ENCODE data around the gene TANK.

DNA sequence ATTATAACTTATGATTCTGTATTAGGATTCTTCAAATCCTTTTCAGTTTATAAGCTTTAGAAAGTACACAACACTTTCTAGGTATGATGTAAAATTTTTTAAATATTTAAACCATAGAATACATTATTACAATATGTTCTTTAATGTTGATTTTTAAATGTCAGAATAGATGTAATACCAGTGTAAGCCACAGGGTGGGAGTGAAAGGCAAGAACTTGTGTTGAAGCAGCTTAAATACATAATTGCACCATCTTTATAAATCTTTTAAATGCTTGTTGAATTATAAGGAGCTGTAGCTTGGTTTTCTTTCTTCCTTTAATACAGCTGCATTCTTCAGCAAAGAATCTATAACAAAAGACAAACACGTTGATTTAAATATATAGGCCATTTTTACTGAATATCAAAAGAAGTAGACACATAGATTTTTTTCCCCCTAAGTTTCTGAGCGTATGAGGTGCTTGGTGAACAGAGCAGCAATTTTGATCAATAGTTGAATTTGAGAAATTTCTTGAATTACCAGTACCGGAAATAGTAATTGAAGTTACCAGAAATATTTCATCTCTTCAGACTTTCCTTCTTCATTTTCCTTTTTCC lies 63.0 kb downstream of the TANK start:
- TF ChIP-seq, protein P1, sequence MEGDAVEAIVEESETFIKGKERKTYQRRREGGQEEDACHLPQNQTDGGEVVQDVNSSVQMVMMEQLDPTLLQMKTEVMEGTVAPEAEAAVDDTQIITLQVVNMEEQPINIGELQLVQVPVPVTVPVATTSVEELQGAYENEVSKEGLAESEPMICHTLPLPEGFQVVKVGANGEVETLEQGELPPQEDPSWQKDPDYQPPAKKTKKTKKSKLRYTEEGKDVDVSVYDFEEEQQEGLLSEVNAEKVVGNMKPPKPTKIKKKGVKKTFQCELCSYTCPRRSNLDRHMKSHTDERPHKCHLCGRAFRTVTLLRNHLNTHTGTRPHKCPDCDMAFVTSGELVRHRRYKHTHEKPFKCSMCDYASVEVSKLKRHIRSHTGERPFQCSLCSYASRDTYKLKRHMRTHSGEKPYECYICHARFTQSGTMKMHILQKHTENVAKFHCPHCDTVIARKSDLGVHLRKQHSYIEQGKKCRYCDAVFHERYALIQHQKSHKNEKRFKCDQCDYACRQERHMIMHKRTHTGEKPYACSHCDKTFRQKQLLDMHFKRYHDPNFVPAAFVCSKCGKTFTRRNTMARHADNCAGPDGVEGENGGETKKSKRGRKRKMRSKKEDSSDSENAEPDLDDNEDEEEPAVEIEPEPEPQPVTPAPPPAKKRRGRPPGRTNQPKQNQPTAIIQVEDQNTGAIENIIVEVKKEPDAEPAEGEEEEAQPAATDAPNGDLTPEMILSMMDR (IDR thresholded peaks at IDR 0.05; ENCODE audit: poor library complexity, severe bottlenecking), result peak; percentile 84
- TF ChIP-seq MXI1 (conservative IDR thresholded peaks at IDR 0.05; ENCODE audit: poor library complexity, severe bottlenecking) (no peak), POLR2AphosphoS5 (IDR thresholded peaks at IDR 0.05) (no peak), EZH2 (IDR thresholded peaks at IDR 0.05; ENCODE audit: borderline replicate concordance, insufficient read depth, low read length, poor library complexity, severe bottlenecking) (no peak), RAD21 (conservative IDR thresholded peaks at IDR 0.05) (peak; percentile 85), EP300 (conservative IDR thresholded peaks at IDR 0.05; ENCODE audit: poor library complexity, severe bottlenecking) (no peak)
